Lung microvascular endothelial cell (primary cell): ENCODE results near the gene ACTR3C. TPM values are rescaled to one million over a fixed set of nuclear protein-coding genes. Genes with fewer than 3 reads are reported as not detected.
"Not testable (repeated sequence)": the region's sequence is repeated elsewhere in the genome, so short reads cannot be mapped to it uniquely, and the experiment has no call there.

Source experiments
- DNase-seq, 2 donors: peaks; one replicate each; pipeline versions ENCODE4 v3.0.0 to v3.0.0-alpha.2; 2010; ENCODE audit warnings: low read depth in 2 of 2
- total RNA-seq: library from RNA; depleted of rRNA; stranded (reverse); fragments of >200 nt; gene quantifications from 2 replicates; pipeline ENCODE4 v1.2.1, GENCODE V29; 2014

ACTR3C gene
- total RNA-seq, 1 donor from 2014 or later, result 8.3 TPM

DNA sequence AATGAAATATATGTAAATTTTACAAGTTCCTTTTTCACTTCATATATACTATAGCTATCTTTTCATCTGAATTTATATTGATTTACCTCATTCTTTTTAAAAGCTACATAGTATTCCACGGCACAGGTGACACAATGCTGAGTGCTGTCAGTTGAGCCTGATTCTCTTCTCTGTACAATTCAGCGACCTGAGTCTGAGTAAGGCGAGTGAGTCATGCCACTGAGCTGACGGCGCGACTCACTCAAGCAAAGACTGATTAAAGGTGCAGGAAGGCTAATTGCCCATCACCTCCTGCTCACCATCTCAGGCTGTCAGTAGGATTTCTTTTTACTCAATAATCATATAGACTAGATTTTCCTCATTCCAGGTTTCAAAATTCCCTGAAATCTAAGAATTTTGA is 39.7 kb downstream of the ACTR3C start:
- DNase-seq, result not testable (repeated sequence)

GRCh38 chr7:150283111-150283510 is 40.2 kb downstream of the ACTR3C start:
- DNase-seq, result not testable (repeated sequence)

DNA sequence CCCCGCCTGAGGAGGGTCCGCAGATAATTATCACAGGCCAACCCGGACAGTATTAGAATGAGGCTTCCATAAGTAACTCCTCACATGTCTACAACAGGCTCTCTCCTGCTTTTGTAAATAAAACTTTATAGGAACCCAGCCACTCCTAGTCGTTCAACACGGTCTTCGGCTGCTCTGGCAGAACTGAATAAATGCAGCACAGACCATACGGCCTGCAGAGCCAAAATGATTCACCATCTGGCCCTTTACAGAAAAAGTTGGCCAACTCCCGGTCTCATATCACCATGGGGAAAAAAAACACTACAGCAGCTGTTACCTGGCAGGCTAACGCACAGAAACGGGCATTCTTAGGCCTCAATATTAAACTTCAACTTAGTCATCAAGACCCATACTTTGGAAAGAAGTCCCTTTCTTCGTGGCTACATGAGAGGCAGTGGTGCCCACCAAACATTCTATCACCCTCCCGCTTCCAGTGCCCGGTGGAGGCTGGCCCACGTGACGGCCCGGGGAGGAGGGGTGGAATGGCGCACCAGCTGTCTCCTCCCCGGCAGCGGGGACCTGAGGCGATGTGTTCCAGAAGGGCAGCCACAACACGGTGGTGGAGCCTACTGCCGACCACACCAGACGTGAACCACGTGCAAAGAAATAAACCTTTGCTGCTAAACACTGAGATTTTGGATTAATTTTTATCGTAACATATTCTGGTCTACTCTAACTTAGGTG is 41.5 kb downstream of the ACTR3C start:
- DNase-seq, result not testable (repeated sequence)

DNA sequence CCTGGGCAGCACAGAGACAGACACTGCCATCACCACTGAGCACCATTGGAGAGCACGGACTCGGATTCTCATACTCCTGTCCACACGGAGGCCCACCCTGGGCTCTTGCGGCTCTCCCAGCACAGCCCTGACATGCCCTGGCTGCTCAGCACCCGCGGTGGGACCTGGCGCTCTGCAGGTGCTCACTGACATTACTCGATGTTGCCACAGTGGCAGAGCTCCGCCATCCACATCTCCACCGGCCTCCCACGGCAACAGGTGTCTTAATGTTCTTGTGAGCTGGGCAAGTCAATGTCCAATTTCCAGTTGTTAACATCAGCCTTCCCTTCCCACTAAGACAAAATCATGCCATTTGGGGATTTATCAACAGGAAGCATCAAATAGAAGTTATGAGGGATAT is 45.0 kb downstream of the ACTR3C start:
- DNase-seq, result not testable (repeated sequence)

DNA sequence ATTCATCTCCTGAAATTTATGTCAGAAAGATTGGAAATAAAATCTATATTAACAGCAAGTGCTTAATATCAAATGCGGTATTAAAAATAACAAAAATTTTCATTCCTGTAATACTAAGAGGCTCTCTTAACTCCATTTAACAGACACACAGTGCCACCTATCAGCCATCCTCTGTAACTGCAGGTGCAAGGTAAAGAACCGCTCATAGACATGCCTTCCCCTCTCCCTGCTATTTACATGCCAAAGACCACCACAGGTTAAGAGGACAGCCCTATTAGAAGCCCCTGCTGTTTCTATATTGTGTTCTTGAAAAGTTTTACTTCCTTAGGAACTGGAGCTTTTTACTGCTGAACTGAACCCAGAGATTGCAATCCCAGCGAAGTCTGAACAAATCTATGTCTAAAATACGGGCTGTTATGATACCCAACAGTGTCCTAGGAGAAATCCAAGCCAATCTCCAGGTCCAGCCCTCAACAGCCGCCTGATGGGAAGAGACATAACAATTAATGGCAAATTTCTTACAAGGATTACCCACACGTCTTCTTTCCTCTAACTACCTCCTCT is 47.1 kb downstream of the ACTR3C start:
- peak; percentile 47 to 50 for DNase-seq

DNA sequence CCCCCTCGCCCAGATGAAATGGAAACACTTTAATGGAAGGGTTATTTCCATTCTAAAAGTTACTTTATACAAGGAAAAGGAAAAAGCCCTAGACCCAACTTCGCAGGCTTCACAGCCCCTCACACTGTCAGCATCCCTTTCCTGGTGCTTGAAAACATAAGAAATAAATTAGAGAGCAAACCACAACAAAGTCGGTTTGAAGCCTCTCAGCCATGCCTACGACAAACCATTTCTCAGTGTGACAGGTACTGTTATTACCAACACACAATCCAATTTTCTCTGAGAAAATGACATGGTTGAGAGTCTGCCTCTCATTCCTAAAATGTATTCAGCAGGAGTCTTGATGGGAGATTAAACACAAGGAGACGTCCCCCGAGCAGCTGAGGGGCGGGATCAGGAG is 51.4 kb downstream of the ACTR3C start:
- not testable (repeated sequence) for DNase-seq

DNA sequence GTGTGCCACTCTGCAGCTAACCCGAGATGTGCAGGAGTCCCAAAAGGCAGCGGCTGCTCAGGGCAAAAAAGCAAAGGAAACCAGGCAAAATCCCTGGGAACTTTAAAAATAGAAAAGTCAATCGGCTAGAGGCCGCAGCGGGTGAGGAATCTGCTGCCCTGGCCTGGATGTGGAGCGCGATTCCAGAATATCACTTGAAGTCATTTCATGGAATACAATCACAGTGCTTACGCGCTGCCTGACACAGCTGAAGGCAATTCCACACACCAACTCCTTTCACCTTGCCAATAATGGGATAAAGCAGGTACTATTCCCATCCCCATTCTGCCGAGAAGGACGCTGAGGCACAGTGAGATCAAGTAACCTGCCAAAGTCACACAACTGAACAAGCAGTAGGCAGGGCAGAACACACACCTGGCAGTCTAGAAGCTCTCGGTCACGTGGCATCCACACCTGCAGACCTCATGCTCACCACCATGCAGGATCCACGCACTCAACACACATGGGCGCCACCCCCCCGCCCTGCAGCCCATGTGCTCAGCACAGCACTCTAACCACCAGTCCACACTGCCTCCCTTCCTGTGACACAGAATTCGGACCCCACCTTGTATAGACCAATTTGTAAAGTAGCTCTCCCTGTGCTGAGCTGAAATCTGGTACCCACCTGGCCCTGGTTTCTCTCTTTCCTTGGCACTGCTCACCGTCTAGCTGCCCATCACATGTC is 53.1 kb downstream of the ACTR3C start:
- not testable (repeated sequence) for DNase-seq

DNA sequence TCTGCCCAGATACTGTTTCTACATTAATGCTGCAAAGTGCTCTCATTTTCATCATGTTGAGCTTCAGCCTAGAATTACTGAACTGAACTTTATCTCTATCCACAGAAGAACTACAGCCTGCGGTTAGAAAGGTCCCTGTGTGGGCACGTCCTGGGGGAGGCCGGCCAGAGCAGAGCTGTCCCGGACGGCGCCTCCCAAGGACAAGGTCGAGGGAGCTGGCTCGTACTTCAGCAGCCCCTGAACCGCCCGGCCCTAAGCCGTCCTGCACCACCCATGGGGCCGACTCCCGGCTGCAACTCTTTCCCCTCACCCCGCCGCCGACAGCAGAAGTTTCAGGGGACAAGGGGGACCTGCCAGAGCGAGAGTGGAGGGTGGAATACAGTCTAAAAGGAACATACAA is 54.5 kb downstream of the ACTR3C start:
- DNase-seq, result not testable (repeated sequence)

- not testable (repeated sequence) for DNase-seq
Measured at GRCh38 chr7:150268287-150268686, 55.1 kb downstream of the ACTR3C start.

- not testable (repeated sequence) for DNase-seq
Measured at GRCh38 chr7:150266953-150267665, 56.2 kb downstream of the ACTR3C start.

GRCh38 chr7:150262656-150263055 is 60.7 kb downstream of the ACTR3C start:
- not testable (repeated sequence) for DNase-seq

GRCh38 chr7:150247745-150248144 is 75.6 kb downstream of the ACTR3C start:
- DNase-seq, result not testable (repeated sequence)

- DNase-seq, result not testable (repeated sequence)
Measured at GRCh38 chr7:150245208-150245607, 78.1 kb downstream of the ACTR3C start.

DNA sequence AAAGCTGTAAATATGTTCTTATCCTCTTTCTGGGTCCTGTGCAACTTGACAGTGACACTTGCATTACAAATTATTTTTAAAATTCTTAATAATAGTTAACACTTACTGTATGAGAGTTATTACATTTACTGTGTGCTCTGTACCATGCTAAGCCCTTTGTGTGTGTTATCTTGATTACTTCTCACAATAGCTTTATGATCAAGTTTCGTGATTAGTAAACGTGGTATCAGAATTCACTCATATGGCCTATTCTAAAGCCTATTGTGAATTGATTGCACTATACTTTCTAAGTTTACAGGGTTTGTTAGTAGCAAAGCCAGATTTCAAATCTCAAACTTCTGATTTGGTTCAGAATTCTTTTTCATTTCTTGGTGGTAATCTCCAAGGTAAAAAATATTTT is 80.4 kb downstream of the ACTR3C start:
- not testable (repeated sequence) for DNase-seq

DNA sequence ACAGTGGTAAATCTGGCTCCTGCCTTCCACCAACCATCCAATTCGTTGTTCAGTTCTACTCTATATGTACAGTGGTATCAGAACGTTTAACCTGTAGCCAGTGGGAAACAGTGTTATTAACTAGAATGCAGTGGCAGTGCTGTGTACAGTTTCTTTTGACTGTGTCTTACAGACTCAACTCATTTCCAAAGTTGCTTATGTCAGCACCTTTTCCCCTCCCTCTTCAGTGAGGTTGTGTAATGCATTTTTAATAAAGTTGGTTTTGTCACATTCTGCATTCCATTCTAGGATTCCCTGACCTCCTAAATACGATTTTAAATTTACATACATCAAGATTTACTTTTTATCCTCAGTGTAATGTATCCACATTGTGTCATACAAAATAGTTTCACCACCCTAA is 97.9 kb downstream of the ACTR3C start:
- not testable (repeated sequence) for DNase-seq

- not testable (repeated sequence) for DNase-seq
Measured at GRCh38 chr7:150222083-150222972, 101.0 kb downstream of the ACTR3C start.

- not testable (repeated sequence) for DNase-seq
Measured at GRCh38 chr7:150220673-150221181, 102.6 kb downstream of the ACTR3C start.

- DNase-seq, result not testable (repeated sequence)
Measured at GRCh38 chr7:150219941-150220658, 103.2 kb downstream of the ACTR3C start.

- not testable (repeated sequence) for DNase-seq
Measured at GRCh38 chr7:150206848-150207247, 116.5 kb downstream of the ACTR3C start.

GRCh38 chr7:150205866-150206265 is 117.5 kb downstream of the ACTR3C start:
- DNase-seq, result not testable (repeated sequence)
